ENCODE results near the gene FRMD4A. TPM values are rescaled to one million over a fixed set of nuclear protein-coding genes. Genes with fewer than 3 reads are reported as not detected.

Gene FRMD4A
- total RNA-seq, 2 experiments from 2014 or later = 0.17 TPM; not detected in 1

- DNase-seq (ENCODE audit: low spot score) = no peak
- intact Hi-C loops (cut with micrococcal nuclease; ENCODE audit: unreplicated experiment) = no loop called here
- Histone ChIP-seq H3K27ac (ENCODE audit: low read depth, low read length, poor library complexity, severe bottlenecking) (no peak overlapping the region), H3K9me3 (ENCODE audit: low read length) (no peaks in the 10 kb centered on the region), H3K9me2 (ENCODE audit: insufficient read depth, low read length) (no peaks in the 10 kb centered on the region), H3K4me2 (ENCODE audit: low read length) (no peak overlapping the region), H3K4me1 (ENCODE audit: insufficient read depth, low read length, poor library complexity, severe bottlenecking) (no peaks in the 10 kb centered on the region), H2AFZ (ENCODE audit: low read length) (no peak overlapping the region), H3K4me3 (ENCODE audit: low read depth, low read length, poor library complexity, severe bottlenecking) (no peak overlapping the region), H3K36me3 (ENCODE audit: insufficient read depth, low read length) (peaks cover 23% of the 10 kb centered on the region; the same call in 1 of the 2 replicates), H3K79me2 (ENCODE audit: insufficient read depth, low read depth, low read length) (no peaks in the 10 kb centered on the region), H4K20me1 (ENCODE audit: insufficient read depth, low read length) (no peaks in the 10 kb centered on the region)
- TF ChIP-seq CTCF (conservative IDR thresholded peaks at IDR 0.05; ENCODE audit: low read length) (no peak), EZH2phosphoT487 (IDR thresholded peaks at IDR 0.05; ENCODE audit: borderline replicate concordance, low read depth, low read length) (no peak)
- POLR2A ChIA-PET = interaction anchor here (0.6 to 1.1 kb wide), 2 partner anchors 16 to 1357 kb away, joined by 3 to 4 read pairs; no protein-coding TSS in a partner anchor
- CTCF ChIA-PET (ENCODE audit: unreplicated experiment) = no interaction called here
- no TSS peak for BruUV-seq (replicated peaks)
These were observed 726.2 kb downstream of the FRMD4A start for GRCh38 chr10:13604357-13605040.

- CTCF ChIA-PET (ENCODE audit: unreplicated experiment) = no interaction called here
- no peak overlapping the region for H3K27ac ChIP-seq (ENCODE audit: low read depth, low read length, poor library complexity, severe bottlenecking)
- no peak overlapping the region for H3K4me3 ChIP-seq (ENCODE audit: low read depth, low read length, poor library complexity, severe bottlenecking)
- BruUV-seq (replicated peaks) = no TSS peak
- H3K36me3 ChIP-seq (ENCODE audit: insufficient read depth, low read length) = peaks cover 14% of the 10 kb centered on the region; the same call in 1 of the 2 replicates
- POLR2A ChIA-PET = interaction anchor here (0.6 kb wide), 3 partner anchors 43 to 307 kb away, joined by 3 to 5 read pairs (median 4); no protein-coding TSS in a partner anchor
- no peak overlapping the region for H3K4me2 ChIP-seq (ENCODE audit: low read length)
- H3K9me2 ChIP-seq (ENCODE audit: insufficient read depth, low read length) = no peaks in the 10 kb centered on the region
- intact Hi-C loops (cut with micrococcal nuclease; ENCODE audit: unreplicated experiment) = no loop called here
- H3K4me1 ChIP-seq (ENCODE audit: insufficient read depth, low read length, poor library complexity, severe bottlenecking) = no peaks in the 10 kb centered on the region
- no peaks in the 10 kb centered on the region for H4K20me1 ChIP-seq (ENCODE audit: insufficient read depth, low read length)
- H3K79me2 ChIP-seq (ENCODE audit: insufficient read depth, low read depth, low read length) = peaks cover 4% of the 10 kb centered on the region; the same call in 1 of the 2 replicates
- DNase-seq (ENCODE audit: low spot score) = no peak
- TF ChIP-seq EZH2phosphoT487 (IDR thresholded peaks at IDR 0.05; ENCODE audit: borderline replicate concordance, low read depth, low read length) (no peak), CTCF (conservative IDR thresholded peaks at IDR 0.05; ENCODE audit: low read length) (no peak)
- H2AFZ ChIP-seq (ENCODE audit: low read length) = no peak overlapping the region
- H3K9me3 ChIP-seq (ENCODE audit: low read length) = no peaks in the 10 kb centered on the region
These were observed 732.8 kb downstream of the FRMD4A start for GRCh38 chr10:13597909-13598308.

GRCh38 chr10:13594641-13595040 lies 736.1 kb downstream of the FRMD4A start:
- TF ChIP-seq EZH2phosphoT487 (IDR thresholded peaks at IDR 0.05; ENCODE audit: borderline replicate concordance, low read depth, low read length) (no peak), CTCF (conservative IDR thresholded peaks at IDR 0.05; ENCODE audit: low read length) (no peak)
- Histone ChIP-seq H3K9me2 (ENCODE audit: insufficient read depth, low read length) (no peaks in the 10 kb centered on the region), H3K9me3 (ENCODE audit: low read length) (no peaks in the 10 kb centered on the region), H3K27ac (ENCODE audit: low read depth, low read length, poor library complexity, severe bottlenecking) (no peak overlapping the region), H3K79me2 (ENCODE audit: insufficient read depth, low read depth, low read length) (peaks cover 4% of the 10 kb centered on the region; the same call in 1 of the 2 replicates), H4K20me1 (ENCODE audit: insufficient read depth, low read length) (no peaks in the 10 kb centered on the region), H3K36me3 (ENCODE audit: insufficient read depth, low read length) (0 out of 2 replicates have a peak, but pooled peaks cover 11% of the 10 kb centered on the region), H3K4me1 (ENCODE audit: insufficient read depth, low read length, poor library complexity, severe bottlenecking) (no peaks in the 10 kb centered on the region), H3K4me2 (ENCODE audit: low read length) (no peak overlapping the region), H3K4me3 (ENCODE audit: low read depth, low read length, poor library complexity, severe bottlenecking) (no peak overlapping the region), H2AFZ (ENCODE audit: low read length) (no peak overlapping the region)
- ChIA-PET CTCF (ENCODE audit: unreplicated experiment) (no interaction called here), POLR2A (interaction anchor here (1.0 kb wide), 1 partner anchor 9 kb away, joined by 3 read pairs; no protein-coding TSS in a partner anchor)
- DNase-seq (ENCODE audit: low spot score) = no peak
- intact Hi-C loops (cut with micrococcal nuclease; ENCODE audit: unreplicated experiment) = no loop called here
- BruUV-seq (replicated peaks) = no TSS peak
